ENCODE measurements around the gene TPP1. TPM values are rescaled to one million over a fixed set of nuclear protein-coding genes. Genes with fewer than 3 reads are reported as not detected.

Gene TPP1
- total and polyA plus RNA-seq, 2 of the 13 experiments (the other 11 are each of a cell fraction or from before 2014, with no cell fraction given): 13.9 to 74.6 TPM

GRCh38 chr11:6603287-6604080, 15.7 kb downstream of the TPP1 start, which contains the start of the genes ILK and RRP8 (continued):
- TF ChIP-seq AKNA (CRISPR knock-in tag; IDR thresholded peaks at IDR 0.05; ENCODE audit: borderline replicate concordance) (no peak), ZNF33B (CRISPR knock-in tag; IDR thresholded peaks at IDR 0.05) (peak; percentile 84), ZNF260 (CRISPR knock-in tag; IDR thresholded peaks at IDR 0.05; ENCODE audit: borderline replicate concordance, low read depth) (no peak), SIX4 (CRISPR knock-in tag; IDR thresholded peaks at IDR 0.05) (peak; percentile 35; the same call in 1 of the 2 replicates), NFKB2 (CRISPR knock-in tag; IDR thresholded peaks at IDR 0.05; ENCODE audit: borderline replicate concordance) (peak; percentile 80; the same call in 1 of the 2 replicates), MIER3 (CRISPR knock-in tag; IDR thresholded peaks at IDR 0.05; ENCODE audit: borderline replicate concordance) (peak; percentile 81; the same call in 1 of the 2 replicates), HDAC1 (CRISPR knock-in tag; IDR thresholded peaks at IDR 0.05) (peak; percentile 93), ZMYM2 (CRISPR knock-in tag; IDR thresholded peaks at IDR 0.05) (no peak), CAMTA2 (CRISPR knock-in tag; IDR thresholded peaks at IDR 0.05; ENCODE audit: borderline replicate concordance) (no peak), ZBTB26 (CRISPR knock-in tag; IDR thresholded peaks at IDR 0.05; ENCODE audit: borderline replicate concordance) (peak; percentile 33; the same call in 1 of the 2 replicates), ZNF557 (CRISPR knock-in tag; IDR thresholded peaks at IDR 0.05) (no peak), ZNF574 (CRISPR knock-in tag; IDR thresholded peaks at IDR 0.05) (peak; percentile 100), ZNF564 (CRISPR knock-in tag; IDR thresholded peaks at IDR 0.05) (peak; percentile 89; the same call in 1 of the 2 replicates), CCDC6 (CRISPR knock-in tag; IDR thresholded peaks at IDR 0.05) (peak; percentile 76), ZNF460 (CRISPR knock-in tag; IDR thresholded peaks at IDR 0.05; ENCODE audit: borderline replicate concordance) (no peak), BRF2 (CRISPR knock-in tag; IDR thresholded peaks at IDR 0.05) (peak; percentile 94), ZMYM3 (CRISPR knock-in tag; IDR thresholded peaks at IDR 0.05) (peak; percentile 48; the same call in 1 of the 2 replicates), ZNF788 (CRISPR knock-in tag; IDR thresholded peaks at IDR 0.05; ENCODE audit: borderline replicate concordance) (peak; percentile 85), ZNF274 (CRISPR knock-in tag; IDR thresholded peaks at IDR 0.05) (peak; percentile 77)

Data from HepG2 (cell line).